Stimulated activated naive B cell treated with anti-CD40 and anti-IgM and Interleukin-4, amounts not matched to agents 10 μg/mL and 1 μg/mL and 100 μg/mL, for 72 hours (primary cell): ENCODE results near the gene CLEC19A.

Source experiments
- ATAC-seq, 2 donors: fragments of 150-1000 bp; cut with Tn5 transposase; replicated peaks; 2 replicates each; pipeline ENCODE4 v1.10.0; 2021; ENCODE audit warnings: moderate library complexity in 1 of 2
- DNase-seq: peaks from one replicate; pipeline ENCODE4 v3.0.0; 2021
- H3K27ac Mint-ChIP-seq: one replicate; pipeline ENCODE4 v1.8.0; 2022; ENCODE audit warnings: mild to moderate bottlenecking, mixed read lengths
- H3K27me3 Mint-ChIP-seq, 2 donors: one replicate each; pipeline ENCODE4 v1.8.0; 2022; ENCODE audit warnings: mixed read lengths in 2 of 2
- H3K36me3 Mint-ChIP-seq, 2 donors: one replicate each; pipeline ENCODE4 v1.8.0; 2022; ENCODE audit warnings: mixed read lengths in 2 of 2, mild to moderate bottlenecking in 1 of 2
- H3K4me1 Mint-ChIP-seq, 2 donors: one replicate each; pipeline ENCODE4 v1.8.0; 2022; ENCODE audit warnings: mixed read lengths in 2 of 2, mild to moderate bottlenecking in 1 of 2
- H3K4me3 Mint-ChIP-seq, 2 donors: one replicate each; pipeline ENCODE4 v1.8.0; 2022; ENCODE audit warnings: mild to moderate bottlenecking in 2 of 2, mixed read lengths in 2 of 2, moderate library complexity in 1 of 2
- H3K9me3 Mint-ChIP-seq, 2 donors: one replicate each; pipeline ENCODE4 v1.8.0; 2022; ENCODE audit warnings: mixed read lengths in 2 of 2, mild to moderate bottlenecking in 1 of 2

The CLEC19A gene

DNA sequence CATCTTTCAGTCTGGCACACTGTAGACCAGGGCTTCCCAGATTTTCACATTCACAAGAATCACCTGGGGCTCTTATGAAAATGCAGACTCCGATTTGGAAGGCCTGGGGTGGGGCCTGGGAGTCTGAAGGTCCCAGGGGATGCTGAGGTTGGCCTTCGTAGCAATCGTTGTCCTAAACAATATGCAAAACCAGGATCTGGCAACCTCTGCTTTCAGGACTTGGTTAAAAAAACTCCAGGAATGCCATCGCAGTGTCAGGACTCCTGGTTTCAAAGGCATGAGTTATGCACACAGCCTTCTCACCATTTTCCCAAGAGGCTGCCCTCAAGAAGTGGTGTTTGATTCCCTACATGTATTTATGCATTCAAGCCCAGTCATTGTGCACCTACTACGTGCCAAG is 6.7 kb downstream of the CLEC19A start:
- peaks cover 5 to 6% of the 10 kb centered on the region in 2 donors for H3K27me3 Mint-ChIP-seq
- no peak overlapping the region for H3K4me3 Mint-ChIP-seq
- ATAC-seq: no peak
- H3K27ac Mint-ChIP-seq: peak overlapping the region; percentile 88
- H3K4me1 Mint-ChIP-seq: peaks cover 41 to 59% of the 10 kb centered on the region in 2 donors
- H3K9me3 Mint-ChIP-seq: peaks cover 0 to 7% of the 10 kb centered on the region in 2 donors
- H3K36me3 Mint-ChIP-seq: peaks cover 2 to 9% of the 10 kb centered on the region in 2 donors
- no peak for DNase-seq

GRCh38 chr16:19294156-19294649 is 8.7 kb downstream of the CLEC19A start:
- H3K27me3 Mint-ChIP-seq: peaks cover 5 to 11% of the 10 kb centered on the region in 2 donors
- H3K36me3 Mint-ChIP-seq: peaks cover 5 to 12% of the 10 kb centered on the region in 2 donors
- peaks cover 2 to 7% of the 10 kb centered on the region in 2 donors for H3K9me3 Mint-ChIP-seq
- peak overlapping the region; percentile 96 for H3K27ac Mint-ChIP-seq
- DNase-seq (peak; percentile 92), ATAC-seq (peak; percentile 97)
- H3K4me3 Mint-ChIP-seq: peak overlapping the region; percentile 12 to 41
- peaks cover 43 to 65% of the 10 kb centered on the region in 2 donors for H3K4me1 Mint-ChIP-seq

DNA sequence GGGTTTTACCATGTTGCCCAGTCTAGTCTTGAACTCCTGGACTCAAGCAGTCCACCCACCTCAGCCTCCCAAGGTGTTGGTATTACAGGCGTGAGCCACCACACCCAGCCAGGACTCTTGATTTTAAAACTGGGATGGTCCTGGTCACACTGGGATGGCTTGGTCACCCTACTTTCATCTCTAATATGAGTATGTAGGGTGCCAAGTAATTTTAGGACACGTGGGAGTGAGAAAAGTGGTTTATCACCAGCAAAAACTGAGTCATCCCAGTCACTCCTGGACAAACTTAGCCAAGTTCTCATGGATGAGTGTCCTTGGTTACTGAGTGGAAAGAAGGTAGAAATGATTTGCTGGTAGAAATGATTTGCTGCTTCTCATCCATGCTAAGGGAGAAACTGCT is 9.9 kb downstream of the CLEC19A start:
- DNase-seq: no peak
- Mint-ChIP-seq H3K27ac (peak overlapping the region; percentile 96), H3K27me3 (peaks cover 4 to 14% of the 10 kb centered on the region in 2 donors), H3K36me3 (peaks cover 5 to 12% of the 10 kb centered on the region in 2 donors), H3K4me1 (peaks cover 39 to 62% of the 10 kb centered on the region in 2 donors), H3K9me3 (peaks cover 4 to 7% of the 10 kb centered on the region in 2 donors), H3K4me3 (peak overlapping the region in 1 of 2 donors; percentile 57)
- no peak for ATAC-seq

DNA sequence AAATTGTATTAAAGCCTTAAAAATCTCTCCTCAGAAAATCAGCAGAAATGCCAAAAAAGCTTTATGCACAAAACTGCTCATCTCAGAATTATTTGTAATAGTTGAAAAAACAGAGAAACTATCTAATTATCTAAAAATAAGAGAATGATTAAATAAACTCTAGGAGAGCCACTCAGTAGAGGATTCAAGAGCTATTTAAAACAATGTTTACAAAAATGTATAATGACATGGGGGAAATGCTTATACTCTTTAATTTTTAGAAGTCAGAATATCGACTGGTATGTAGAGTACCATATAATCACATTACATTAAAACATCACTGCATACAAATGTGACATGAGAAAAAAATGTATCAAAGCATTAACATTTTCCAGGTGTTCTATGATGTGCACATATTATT is 11.9 kb downstream of the CLEC19A start:
- DNase-seq (no peak), ATAC-seq (no peak)
- peaks cover 6 to 19% of the 10 kb centered on the region in 2 donors for H3K27me3 Mint-ChIP-seq
- no peak overlapping the region for H3K4me3 Mint-ChIP-seq
- H3K9me3 Mint-ChIP-seq: peaks cover 4 to 7% of the 10 kb centered on the region in 2 donors
- H3K27ac Mint-ChIP-seq: no peak overlapping the region
- peaks cover 4 to 11% of the 10 kb centered on the region in 2 donors for H3K36me3 Mint-ChIP-seq
- peaks cover 33 to 51% of the 10 kb centered on the region in 2 donors for H3K4me1 Mint-ChIP-seq

DNA sequence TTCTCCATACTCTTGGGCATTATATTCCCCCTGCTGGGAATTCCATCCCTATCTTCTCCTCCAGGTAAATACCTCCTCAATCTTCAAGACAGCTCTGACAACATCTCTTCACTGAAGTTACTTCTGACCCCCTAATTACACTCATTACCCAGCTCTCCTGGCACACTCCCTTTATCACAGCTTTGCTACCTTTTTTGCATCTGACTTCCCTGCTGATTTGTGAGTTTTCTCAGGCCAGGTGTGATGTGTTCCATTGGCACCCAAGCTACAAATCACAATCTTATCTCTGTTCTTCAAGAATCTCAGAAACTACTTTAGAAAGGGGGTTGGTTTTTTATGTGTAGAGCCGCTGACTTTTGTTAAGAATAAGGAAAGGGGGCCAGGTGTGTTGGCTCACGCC is 14.0 kb downstream of the CLEC19A start:
- Mint-ChIP-seq H3K4me3 (no peak overlapping the region), H3K4me1 (peaks cover 24 to 37% of the 10 kb centered on the region in 2 donors), H3K27me3 (peaks cover 10 to 27% of the 10 kb centered on the region in 2 donors), H3K36me3 (peaks cover 4 to 6% of the 10 kb centered on the region in 2 donors), H3K27ac (peak overlapping the region; percentile 7), H3K9me3 (peaks cover 0 to 7% of the 10 kb centered on the region in 2 donors)
- ATAC-seq: no peak
- DNase-seq: no peak

- H3K27ac Mint-ChIP-seq: no peak overlapping the region
- peaks cover 0 to 7% of the 10 kb centered on the region in 2 donors for H3K9me3 Mint-ChIP-seq
- peaks cover 15 to 32% of the 10 kb centered on the region in 2 donors for H3K4me1 Mint-ChIP-seq
- peaks cover 10 to 32% of the 10 kb centered on the region in 2 donors for H3K27me3 Mint-ChIP-seq
- DNase-seq (no peak), ATAC-seq (no peak)
- no peak overlapping the region for H3K4me3 Mint-ChIP-seq
- H3K36me3 Mint-ChIP-seq: peaks cover 3 to 4% of the 10 kb centered on the region in 2 donors
These were observed 16.4 kb downstream of the CLEC19A start for GRCh38 chr16:19301931-19302330.

DNA sequence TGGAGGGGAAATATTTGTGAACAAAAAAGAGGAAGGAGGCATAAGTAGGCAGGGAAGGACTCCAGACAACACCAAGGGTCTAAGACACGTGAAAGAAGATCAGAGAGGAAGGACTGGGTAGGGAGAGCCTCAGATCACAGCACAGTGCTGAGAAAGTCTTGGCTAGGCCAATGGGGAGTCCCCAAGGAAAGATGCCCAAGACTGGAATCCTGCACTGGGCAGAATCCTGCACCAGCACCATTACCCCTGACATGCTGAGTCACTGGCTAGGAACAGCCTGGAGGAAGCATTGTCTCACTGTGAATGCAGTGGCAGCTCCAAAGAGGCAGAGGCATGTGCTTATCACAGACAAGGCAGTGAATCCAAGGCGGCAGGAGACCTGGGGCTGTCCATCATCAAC is 19.2 kb downstream of the CLEC19A start:
- DNase-seq: no peak
- Mint-ChIP-seq H3K9me3 (peaks cover 0 to 2% of the 10 kb centered on the region in 2 donors), H3K4me1 (peaks cover 12 to 21% of the 10 kb centered on the region in 2 donors), H3K36me3 (peaks cover 4 to 5% of the 10 kb centered on the region in 2 donors), H3K27ac (peak overlapping the region; percentile 22), H3K4me3 (peak overlapping the region; percentile 73 to 77), H3K27me3 (peaks cover 10 to 21% of the 10 kb centered on the region in 2 donors)
- ATAC-seq: peak; percentile 90 to 93

GRCh38 chr16:19305443-19305842 is 19.9 kb downstream of the CLEC19A start:
- H3K9me3 Mint-ChIP-seq: peaks cover 0 to 2% of the 10 kb centered on the region in 2 donors
- H3K4me1 Mint-ChIP-seq: peaks cover 12 to 21% of the 10 kb centered on the region in 2 donors
- peaks cover 5 to 8% of the 10 kb centered on the region in 2 donors for H3K36me3 Mint-ChIP-seq
- H3K27me3 Mint-ChIP-seq: peaks cover 6 to 20% of the 10 kb centered on the region in 2 donors
- DNase-seq (no peak), ATAC-seq (no peak)
- H3K4me3 Mint-ChIP-seq: peak overlapping the region; percentile 73 to 77
- H3K27ac Mint-ChIP-seq: no peak overlapping the region

- no peak overlapping the region for H3K4me3 Mint-ChIP-seq
- peaks cover 0 to 2% of the 10 kb centered on the region in 2 donors for H3K9me3 Mint-ChIP-seq
- H3K27ac Mint-ChIP-seq: no peak overlapping the region
- H3K36me3 Mint-ChIP-seq: peaks cover 7 to 9% of the 10 kb centered on the region in 2 donors
- ATAC-seq (no peak), DNase-seq (no peak)
- peaks cover 10 to 21% of the 10 kb centered on the region in 2 donors for H3K4me1 Mint-ChIP-seq
- H3K27me3 Mint-ChIP-seq: peaks cover 4 to 13% of the 10 kb centered on the region in 2 donors
These were observed 22.2 kb downstream of the CLEC19A start for GRCh38 chr16:19307587-19308241.

DNA sequence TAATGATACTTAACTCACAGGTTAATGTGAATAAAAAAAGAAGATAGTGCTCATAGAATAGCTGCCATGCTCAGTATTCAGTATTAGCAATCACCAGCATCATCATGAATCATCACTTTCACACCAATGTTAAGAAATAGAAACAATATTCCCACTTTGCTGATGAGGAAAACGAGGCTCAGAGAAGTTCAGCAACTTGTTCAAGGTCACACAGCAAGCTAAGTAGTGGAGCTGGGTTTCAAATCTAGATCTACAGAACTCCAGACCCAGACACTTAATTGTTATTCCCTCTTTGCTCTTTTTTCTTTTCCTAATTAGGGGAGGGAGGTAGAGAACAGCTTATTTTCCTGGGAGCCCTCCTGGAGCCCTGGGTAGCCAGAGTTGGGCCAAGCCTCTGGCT is 22.9 kb downstream of the CLEC19A start:
- Mint-ChIP-seq H3K9me3 (no peaks in the 10 kb centered on the region), H3K4me1 (peaks cover 13 to 21% of the 10 kb centered on the region in 2 donors), H3K27me3 (peaks cover 0 to 8% of the 10 kb centered on the region in 2 donors), H3K36me3 (peaks cover 5 to 9% of the 10 kb centered on the region in 2 donors), H3K4me3 (no peak overlapping the region), H3K27ac (no peak overlapping the region)
- ATAC-seq: no peak
- no peak for DNase-seq

- H3K4me3 Mint-ChIP-seq: no peak overlapping the region
- H3K27ac Mint-ChIP-seq: no peak overlapping the region
- H3K36me3 Mint-ChIP-seq: peaks cover 5 to 9% of the 10 kb centered on the region in 2 donors
- peaks cover 11 to 17% of the 10 kb centered on the region in 2 donors for H3K4me1 Mint-ChIP-seq
- DNase-seq (no peak), ATAC-seq (no peak)
- H3K9me3 Mint-ChIP-seq: no peaks in the 10 kb centered on the region
- H3K27me3 Mint-ChIP-seq: peaks cover 0 to 5% of the 10 kb centered on the region in 2 donors
These were observed 23.6 kb downstream of the CLEC19A start for GRCh38 chr16:19309178-19309577.

DNA sequence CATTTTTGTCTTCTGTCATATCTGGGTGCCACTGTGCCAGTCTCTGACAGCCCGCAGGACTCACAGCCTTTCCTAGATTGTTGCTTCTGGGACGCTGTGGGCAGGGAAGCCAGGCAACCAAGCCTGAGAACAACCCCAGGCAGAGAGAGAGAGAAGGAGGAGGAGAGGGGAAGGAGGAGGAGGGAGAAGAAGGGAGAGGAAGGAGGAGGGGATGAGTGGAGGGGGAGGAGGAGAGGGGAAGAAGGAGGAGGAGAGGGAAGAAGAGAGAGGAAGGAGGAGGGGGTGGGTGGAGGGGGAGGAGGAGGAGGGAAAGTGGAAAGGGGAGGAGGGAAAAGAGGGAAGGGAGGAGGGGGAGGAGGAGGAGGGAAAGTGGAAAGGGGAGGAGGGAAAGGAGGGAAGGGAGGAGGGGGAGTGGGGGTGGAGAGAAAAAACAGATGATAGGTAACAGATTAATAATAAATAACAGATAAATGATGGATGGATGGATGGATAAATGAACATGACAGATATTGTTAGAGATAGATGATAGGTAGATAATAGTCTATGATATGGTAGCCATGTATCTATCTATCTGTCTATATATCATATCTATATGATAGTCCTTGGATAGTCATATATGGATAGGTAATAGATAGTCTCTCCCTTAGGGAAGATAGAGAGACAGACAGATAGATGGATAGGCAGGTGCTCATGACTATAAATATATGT is 29.3 kb downstream of the CLEC19A start:
- peaks cover 1 to 5% of the 10 kb centered on the region in 2 donors for H3K36me3 Mint-ChIP-seq
- no peaks in the 10 kb centered on the region for H3K27me3 Mint-ChIP-seq
- no peak overlapping the region for H3K4me3 Mint-ChIP-seq
- ATAC-seq (no peak), DNase-seq (no peak)
- H3K9me3 Mint-ChIP-seq: no peaks in the 10 kb centered on the region
- no peak overlapping the region for H3K27ac Mint-ChIP-seq
- peaks cover 6% of the 10 kb centered on the region in 2 donors for H3K4me1 Mint-ChIP-seq

GRCh38 chr16:19315889-19316433 is 30.4 kb downstream of the CLEC19A start:
- Mint-ChIP-seq H3K36me3 (no peaks in the 10 kb centered on the region), H3K4me3 (no peak overlapping the region), H3K27me3 (no peaks in the 10 kb centered on the region), H3K27ac (no peak overlapping the region), H3K9me3 (no peaks in the 10 kb centered on the region), H3K4me1 (peaks cover 6% of the 10 kb centered on the region in 2 donors)
- ATAC-seq (no peak), DNase-seq (no peak)

GRCh38 chr16:19316846-19317245 is 31.3 kb downstream of the CLEC19A start:
- Mint-ChIP-seq H3K9me3 (no peaks in the 10 kb centered on the region), H3K27ac (no peak overlapping the region), H3K4me3 (no peak overlapping the region), H3K27me3 (peaks cover 0 to 5% of the 10 kb centered on the region in 2 donors), H3K4me1 (peaks cover 6 to 10% of the 10 kb centered on the region in 2 donors), H3K36me3 (no peaks in the 10 kb centered on the region)
- DNase-seq (no peak), ATAC-seq (no peak)
